ENCODE data around the gene BOD1L1. TPM values are rescaled to one million over a fixed set of nuclear protein-coding genes. Genes with fewer than 3 reads are reported as not detected.
A peak's percentile ranks its signal among the peaks of the same experiment; 100 is the strongest.

BOD1L1 gene
- total and polyA plus RNA-seq, 2 of the 8 experiments (the other 6 are each of a cell fraction or from before 2014, with no cell fraction given): 6.8 to 39.3 TPM

GRCh38 chr4:13540446-13541175 lies 86.9 kb downstream of the BOD1L1 start:
- CTCF ChIA-PET (ENCODE audit: partially characterized antibody): interaction anchor here (1.0 to 6.2 kb wide), 7 partner anchors 13 to 811 kb away, joined by 3 to 132 read pairs (median 4); no protein-coding TSS in a partner anchor
- H3K4me2 ChIP-seq (ENCODE audit: insufficient read depth in 1 of 2, low read depth in 2 of 2, low read length in 2 of 2): peak overlapping the region in 1 of 2 experiments; percentile 62; a peak in 2 of 4 replicates
- FAIRE-seq: no peak

More at GRCh38 chr4:13540446-13541175, 86.9 kb downstream of the BOD1L1 start:
- Histone ChIP-seq H3K27ac (ENCODE audit: low read depth, low read length) (no peak overlapping the region), H4K20me1 (replicated peaks in 1 of 2; ENCODE audit: control insufficient read depth in 1 of 2, insufficient read depth in 2 of 2, low read length in 2 of 2) (peaks cover 15 to 37% of the 10 kb centered on the region in 2 experiments), H3K4ac (replicated peaks; ENCODE audit: insufficient read length, low read depth, low read length) (no peak overlapping the region), H3K79me1 (ENCODE audit: low read depth, low read length) (no peaks in the 10 kb centered on the region), H3K23me2 (ENCODE audit: low read depth, low read length) (peaks cover 2% of the 10 kb centered on the region; the same call in 1 of the 2 replicates), H3K56ac (replicated peaks; ENCODE audit: insufficient read length, low read depth, low read length) (no peak overlapping the region), H2BK15ac (ENCODE audit: low read length) (no peak overlapping the region), H3K27me3 (replicated peaks in 1 of 4; ENCODE audit: control insufficient read depth in 3 of 4, extremely low read depth in 1 of 4, insufficient read depth in 3 of 4, low read length in 3 of 4) (peaks cover 86 to 100% (median 93%) of the 10 kb centered on the region in 4 experiments), H3K14ac (ENCODE audit: insufficient read length) (no peak overlapping the region), H3K18ac (ENCODE audit: extremely low read depth, low read length) (no peak overlapping the region), H2AFZ (ENCODE audit: low read length) (no peak overlapping the region), H4K8ac (ENCODE audit: extremely low read depth, insufficient read depth, low read length) (no peak overlapping the region), H2AK5ac (ENCODE audit: low read depth, low read length) (no peak overlapping the region), H4K5ac (ENCODE audit: insufficient read length, low read depth, low read length) (no peak overlapping the region), H3K9me3 (ENCODE audit: insufficient read depth in 2 of 2, low read depth in 1 of 2, low read length in 1 of 2) (peaks cover 0 to 3% of the 10 kb centered on the region in 2 experiments; a peak in 2 of 4 replicates), H3K79me2 (ENCODE audit: control insufficient read depth in 1 of 2, insufficient read depth in 2 of 2, low read length in 2 of 2) (no peaks in the 10 kb centered on the region), H2BK20ac (ENCODE audit: low read length) (no peak overlapping the region), H2BK120ac (replicated peaks; ENCODE audit: low read depth, low read length) (no peak overlapping the region), H3K9ac (replicated peaks in 1 of 4; ENCODE audit: extremely low read depth in 1 of 4, low read depth in 3 of 4, low read length in 3 of 4) (no peak overlapping the region), H3K4me3 (ENCODE audit: extremely low read depth in 1 of 4, insufficient read depth in 2 of 4, low read depth in 3 of 4, low read length in 4 of 4) (peak overlapping the region in 1 of 4 experiments; percentile 31; a peak in 1 of 8 replicates), H2BK5ac (ENCODE audit: low read depth, low read length) (no peak overlapping the region), H3K23ac (ENCODE audit: insufficient read length) (no peak overlapping the region), H3K36me3 (ENCODE audit: control insufficient read depth in 2 of 4, insufficient read depth in 4 of 4, low read length in 3 of 4) (peaks cover 0 to 11% (median 0%) of the 10 kb centered on the region in 4 experiments; a peak in 1 of 8 replicates), H2BK12ac (ENCODE audit: low read depth, low read length) (0 out of 2 replicates have a peak overlapping the region, but pooled peaks have one; percentile 27), H3K4me1 (replicated peaks in 1 of 4; ENCODE audit: control insufficient read depth in 3 of 4, insufficient read depth in 4 of 4, low read length in 3 of 4) (peaks cover 3 to 24% (median 16%) of the 10 kb centered on the region in 4 experiments), H4K91ac (replicated peaks; ENCODE audit: insufficient read length, low read length) (no peak overlapping the region)
- 4% methylated on average over 23 of the region's 23 CpGs; no CpG with 5 or more reads in 1 of the 2 experiments for WGBS, 2 experiments (ENCODE audit: extremely low coverage in 1 of 2, insufficient coverage in 1 of 2, insufficient read length in 1 of 2, insufficient replicate concordance in 2 of 2, low coverage in 1 of 2, low lambda C conversion rate in 2 of 2, missing lambda C conversion rate in 1 of 2)
- peak in 1 of 2 experiments; percentile 48 for DNase-seq (ENCODE audit: low read depth in 1 of 2, low spot score in 2 of 2)
- TF ChIP-seq EZH2 (IDR thresholded peaks at IDR 0.05; ENCODE audit: low read depth, low read length, severe bottlenecking): peak; percentile 93
- TF ChIP-seq FOSL1 (IDR thresholded peaks at IDR 0.05; ENCODE audit: insufficient read depth, low read depth, low read length): no peak
- TF ChIP-seq YY1 (IDR thresholded peaks at IDR 0.05; ENCODE audit: low read depth, low read length): no peak
- 0 out of 2 replicates have a peak, but pooled peaks have one; percentile 8 for TF ChIP-seq SP1 (IDR thresholded peaks at IDR 0.05; ENCODE audit: low read depth, low read length)
- peak; percentile 71 for TF ChIP-seq SUZ12 (IDR thresholded peaks at IDR 0.05; ENCODE audit: low read length)
- TF ChIP-seq RNF2 (IDR thresholded peaks at IDR 0.05; ENCODE audit: borderline replicate concordance, low read depth, low read length, missing control alignments, poor library complexity, severe bottlenecking): peak; percentile 53
- POLR2A ChIA-PET (ENCODE audit: partially characterized antibody): interaction anchor here (4.4 to 5.1 kb wide), 2 partner anchors 10 to 15 kb away, joined by 24 to 37 read pairs; no protein-coding TSS in a partner anchor

Measured in H1 (cell line).